Frontal cortex (tissue), 4 donors: ENCODE results near the gene VSIG8. TPM values are rescaled to one million over a fixed set of nuclear protein-coding genes. Genes with fewer than 3 reads are reported as not detected.
A peak's percentile ranks its signal among the peaks of the same experiment; 100 is the strongest.
"Not testable (repeated sequence)": the region's sequence is repeated elsewhere in the genome, so short reads cannot be mapped to it uniquely, and the experiment has no call there.

Experiments used
- DNase-seq, 2 donors: peaks; one replicate each; pipeline ENCODE4 v3.0.0; 2012; ENCODE audit warnings: low spot score in 2 of 2
- FAIRE-seq: peaks from 2 replicates; lab custom pipeline; 2012; peaks lifted over from hg19 to GRCh38; lab: Jason Lieb, UNC
- total RNA-seq: library from RNA; depleted of rRNA; stranded (reverse); fragments of >200 nt; gene quantifications from one replicate; pipeline ENCODE4 v1.2.3, GENCODE V29; 2014
- donor health status: control.
- donor health status: control.
- donor health status: control.

The VSIG8 gene, protein sequence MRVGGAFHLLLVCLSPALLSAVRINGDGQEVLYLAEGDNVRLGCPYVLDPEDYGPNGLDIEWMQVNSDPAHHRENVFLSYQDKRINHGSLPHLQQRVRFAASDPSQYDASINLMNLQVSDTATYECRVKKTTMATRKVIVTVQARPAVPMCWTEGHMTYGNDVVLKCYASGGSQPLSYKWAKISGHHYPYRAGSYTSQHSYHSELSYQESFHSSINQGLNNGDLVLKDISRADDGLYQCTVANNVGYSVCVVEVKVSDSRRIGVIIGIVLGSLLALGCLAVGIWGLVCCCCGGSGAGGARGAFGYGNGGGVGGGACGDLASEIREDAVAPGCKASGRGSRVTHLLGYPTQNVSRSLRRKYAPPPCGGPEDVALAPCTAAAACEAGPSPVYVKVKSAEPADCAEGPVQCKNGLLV
- total RNA-seq: not detected

DNA sequence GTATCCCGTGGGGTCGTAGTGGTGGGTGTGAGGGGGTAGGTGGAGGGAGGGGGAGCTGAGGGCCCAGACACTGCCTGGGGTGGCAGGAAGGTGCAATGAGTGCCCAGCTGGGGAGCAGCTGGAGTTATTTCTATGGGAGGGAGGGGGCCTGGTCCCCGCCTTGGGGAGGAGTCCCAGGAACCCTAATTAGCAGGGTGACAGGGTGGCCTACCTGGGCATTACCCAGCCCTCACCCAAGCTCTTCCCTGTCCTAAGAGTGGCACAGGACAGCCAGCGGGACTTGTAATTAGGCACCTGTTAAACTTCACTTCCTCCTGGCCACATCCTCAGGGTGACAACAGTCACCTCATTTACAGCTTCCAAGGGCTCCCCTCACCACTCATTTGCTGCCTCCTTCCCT is at the start of gene VSIG8:
TSS of gene VSIG8 (minus strand) at position 101 of the 400 bp plus-strand sequence. CDS start 136 bp downstream, outside the sequence.
- FAIRE-seq: no peak

GRCh38 chr1:159911326-159912070 is 49.0 kb upstream of the VSIG8 start:
- FAIRE-seq: no peak

More for the DNA sequence above, at the start of gene VSIG8:
- no peak for DNase-seq

GRCh38 chr1:159908031-159908940 is 45.8 kb upstream of the VSIG8 start:
- no peak for FAIRE-seq
- DNase-seq: no peak

More at GRCh38 chr1:159911326-159912070, 49.0 kb upstream of the VSIG8 start:
- no peak for DNase-seq

- no peak for FAIRE-seq
Observed at GRCh38 chr1:159906960-159907359, 44.5 kb upstream of the VSIG8 start.

DNA sequence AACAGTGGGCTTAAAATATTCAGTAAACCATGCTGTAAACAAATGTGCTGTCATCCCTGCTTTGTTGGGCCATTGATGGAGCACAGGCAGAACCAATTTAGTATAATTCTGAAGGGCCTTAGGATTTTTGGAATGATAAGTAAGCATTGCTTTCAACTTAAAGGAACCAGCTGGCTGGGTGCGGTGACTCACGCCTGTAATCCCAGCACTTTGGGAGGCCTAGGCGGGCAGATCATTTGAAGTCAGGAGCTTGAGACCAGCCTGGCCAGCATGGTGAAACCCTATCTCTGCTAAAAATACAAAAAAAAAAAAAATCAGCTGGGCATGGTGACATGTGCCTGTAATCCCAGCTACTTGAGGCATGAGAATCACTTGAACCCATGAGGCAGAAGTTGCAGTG is 41.6 kb upstream of the VSIG8 start:
- not testable (repeated sequence) for FAIRE-seq, DNase-seq

More at GRCh38 chr1:159906960-159907359, 44.5 kb upstream of the VSIG8 start:
- DNase-seq: no peak

GRCh38 chr1:159902541-159902940 is 40.1 kb upstream of the VSIG8 start:
- no peak for DNase-seq
- no peak for FAIRE-seq

GRCh38 chr1:159900755-159901360 is 38.4 kb upstream of the VSIG8 start:
- DNase-seq: no peak

GRCh38 chr1:159900086-159900680 is 37.7 kb upstream of the VSIG8 start, which contains the start of gene CFAP45:
Gene CFAP45 (minus strand): TSS chr1:159900165. CDS start chr1:159900098, 67 bp downstream.
- DNase-seq (no peak), FAIRE-seq (no peak)

More at GRCh38 chr1:159900755-159901360, 38.4 kb upstream of the VSIG8 start:
- no peak for FAIRE-seq

DNA sequence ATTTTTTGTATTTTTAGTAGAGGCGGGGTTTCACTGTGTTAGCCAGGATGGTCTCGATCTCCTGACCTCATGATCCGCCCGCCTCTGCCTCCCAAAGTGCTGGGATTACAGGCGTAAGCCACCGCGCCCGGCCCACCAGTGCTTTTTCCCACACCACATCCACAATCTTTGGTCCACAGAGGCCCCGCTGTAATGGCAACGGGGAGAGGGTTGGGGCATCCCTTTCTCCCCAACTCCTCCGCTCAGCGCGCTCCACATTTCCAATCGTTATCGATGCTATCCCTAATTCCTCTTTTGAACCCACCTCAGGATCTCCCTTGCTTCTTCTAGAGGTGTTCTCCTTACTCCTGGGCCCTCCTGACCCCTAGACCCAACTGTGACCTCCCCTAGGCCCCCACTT is 37.2 kb upstream of the VSIG8 start:
- not testable (repeated sequence) for FAIRE-seq

DNA sequence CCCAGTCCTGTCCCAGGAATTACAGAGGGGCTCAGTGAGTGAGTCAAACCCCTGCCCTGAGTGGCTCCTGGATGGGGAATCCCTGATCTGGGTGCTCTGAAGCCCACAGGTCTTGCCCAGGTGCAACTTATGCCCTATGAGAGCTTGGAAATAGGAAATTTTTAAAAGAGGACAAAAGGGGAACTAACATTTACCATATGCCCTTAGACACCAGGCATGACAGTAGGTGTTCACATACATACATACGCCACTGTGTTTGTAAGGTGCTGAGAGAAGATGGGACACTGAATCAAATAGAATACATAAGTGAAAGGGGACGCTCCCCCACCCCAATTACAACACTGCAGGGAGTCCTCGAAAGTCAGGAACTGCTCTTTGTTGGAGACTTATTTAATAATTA is 36.1 kb upstream of the VSIG8 start:
- FAIRE-seq (no peak), DNase-seq (no peak)

More for the DNA sequence above, 37.2 kb upstream of the VSIG8 start:
- DNase-seq: not testable (repeated sequence)

- DNase-seq (no peak), FAIRE-seq (no peak)
Observed at GRCh38 chr1:159897962-159898361, 35.5 kb upstream of the VSIG8 start.

GRCh38 chr1:159896546-159896930 is 34.1 kb upstream of the VSIG8 start:
- FAIRE-seq: no peak

DNA sequence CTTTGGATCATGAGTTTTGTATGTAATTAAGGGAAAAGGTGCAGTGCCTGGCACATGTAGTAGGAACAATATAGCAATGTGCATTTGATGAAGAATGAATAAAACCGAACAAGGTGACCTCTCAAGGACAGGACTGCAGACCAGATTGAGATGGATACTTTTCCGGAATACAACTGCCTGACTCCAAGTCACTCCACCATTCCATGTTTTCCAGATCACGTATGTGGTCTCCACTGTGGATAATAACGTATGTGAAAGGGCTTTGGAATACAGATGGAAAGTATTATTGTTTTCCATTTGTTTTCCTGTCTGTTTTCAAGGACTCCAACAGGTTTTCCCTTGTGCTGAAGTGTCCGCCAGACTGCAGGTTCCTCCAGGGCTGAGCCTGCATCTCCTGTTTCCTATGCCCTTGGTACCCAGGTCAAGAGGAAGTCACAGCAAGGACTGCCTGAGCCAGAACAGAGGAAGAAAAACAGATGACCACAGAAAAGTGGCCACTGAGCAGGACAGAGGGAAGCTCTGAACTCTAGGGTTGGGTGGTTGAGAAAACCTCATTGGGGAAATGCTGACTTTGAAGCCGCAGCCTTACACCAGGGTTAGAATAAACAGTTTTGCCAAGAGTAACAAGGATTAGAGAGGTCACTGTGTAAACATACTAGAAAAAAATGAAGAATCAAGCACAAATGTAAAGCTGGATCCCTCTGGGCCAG is 33.5 kb upstream of the VSIG8 start:
- DNase-seq (no peak), FAIRE-seq (no peak)

More at GRCh38 chr1:159896546-159896930, 34.1 kb upstream of the VSIG8 start:
- DNase-seq: no peak

GRCh38 chr1:159895286-159895685 is 32.8 kb upstream of the VSIG8 start:
- FAIRE-seq (no peak), DNase-seq (no peak)

DNA sequence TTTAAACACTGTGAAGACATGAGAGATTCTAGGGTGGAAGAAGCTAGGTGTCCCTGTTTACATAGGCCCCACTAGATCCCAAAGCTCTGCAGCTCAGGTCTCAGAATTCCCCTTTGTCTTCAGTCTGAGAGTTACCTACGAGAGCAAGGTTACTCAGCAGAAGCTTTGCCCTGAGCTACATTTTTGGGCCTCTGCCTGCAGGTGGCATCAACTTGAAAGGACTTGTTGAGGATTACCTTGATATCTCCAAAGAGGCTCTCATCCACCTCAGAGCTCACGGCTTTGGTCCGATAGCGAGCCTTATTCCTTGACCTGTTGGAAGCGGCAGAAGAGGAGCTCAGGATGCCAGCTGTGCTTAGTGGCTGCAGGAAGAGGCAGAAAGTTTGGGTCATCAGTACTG is 30.5 kb upstream of the VSIG8 start:
- DNase-seq: no peak
- no peak for FAIRE-seq

- FAIRE-seq: no peak
Observed at GRCh38 chr1:159891275-159892157, 29.1 kb upstream of the VSIG8 start.

GRCh38 chr1:159890390-159890789 is 27.9 kb upstream of the VSIG8 start:
- no peak for FAIRE-seq

More at GRCh38 chr1:159891275-159892157, 29.1 kb upstream of the VSIG8 start:
- peak; percentile 57 to 73 for DNase-seq

More at GRCh38 chr1:159890390-159890789, 27.9 kb upstream of the VSIG8 start:
- no peak for DNase-seq
